AG09309 (cell line): ENCODE measurements around the gene TNFSF8.

Experiments
- DNase-seq: peaks from one replicate; pipeline ENCODE4 v3.0.0-alpha.2; 2010; ENCODE audit warnings: low read depth
- H3K4me3 ChIP-seq: 2 replicates; pipeline ENCODE4 v1.5.1; 2011; ENCODE audit warnings: mild to moderate bottlenecking, low read depth, low read length, moderate library complexity; ENCODE audit not compliant: control insufficient read depth
- CTCF ChIP-seq: IDR thresholded peaks from 2 replicates; pipeline ENCODE4 v1.5.1; 2011; ENCODE audit warnings: mild to moderate bottlenecking, low read depth, low read length, inconsistent platforms; ENCODE audit not compliant: insufficient read depth, control insufficient read depth; ENCODE audit errors: missing control alignments

TNFSF8 gene

GRCh38 chr9:114902786-114903524, 27.4 kb downstream of the TNFSF8 start:
- no peak for TF ChIP-seq CTCF
- no peak overlapping the region for H3K4me3 ChIP-seq
- DNase-seq: no peak

GRCh38 chr9:114900942-114901802, 29.2 kb downstream of the TNFSF8 start:
- no peak overlapping the region for H3K4me3 ChIP-seq
- no peak for DNase-seq
- TF ChIP-seq CTCF: no peak

- no peak for DNase-seq
- TF ChIP-seq CTCF: no peak
- no peak overlapping the region for H3K4me3 ChIP-seq
These were observed 30.4 kb downstream of the TNFSF8 start for GRCh38 chr9:114899995-114900394.

GRCh38 chr9:114899461-114899860, 30.9 kb downstream of the TNFSF8 start:
- no peak overlapping the region for H3K4me3 ChIP-seq
- no peak for DNase-seq
- no peak for TF ChIP-seq CTCF

- H3K4me3 ChIP-seq: no peak overlapping the region
- DNase-seq: no peak
- TF ChIP-seq CTCF: no peak
These were observed 31.6 kb downstream of the TNFSF8 start for GRCh38 chr9:114898741-114899140.

GRCh38 chr9:114897196-114897595, 33.2 kb downstream of the TNFSF8 start:
- no peak for DNase-seq

More at GRCh38 chr9:114897196-114897595, 33.2 kb downstream of the TNFSF8 start:
- no peak for TF ChIP-seq CTCF
- no peak overlapping the region for H3K4me3 ChIP-seq
